ENCODE data around the gene LGALSL. TPM values are rescaled to one million over a fixed set of nuclear protein-coding genes. Genes with fewer than 3 reads are reported as not detected.

The LGALSL gene
- total RNA-seq, 4 donors from 2014 or later, result 13.8 to 33.4 (median 22.4) TPM

DNA sequence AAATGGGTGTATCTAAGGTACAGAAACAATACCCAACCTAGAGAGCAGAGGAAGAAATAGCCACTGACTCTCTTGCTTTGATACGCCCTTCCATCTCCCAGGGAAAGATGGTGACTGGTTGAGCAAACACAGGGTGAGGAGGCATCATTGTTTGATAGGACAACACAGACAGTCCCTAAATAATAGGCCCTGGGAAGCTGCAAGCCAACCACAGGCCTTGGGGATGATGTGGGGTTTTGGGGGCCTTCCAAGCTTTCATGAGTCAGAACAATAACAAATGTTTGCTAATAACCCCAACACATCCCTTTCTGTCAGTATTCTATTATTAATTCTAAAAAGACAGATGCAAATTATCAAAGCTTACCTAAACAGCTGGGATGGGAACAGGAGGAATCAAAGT is 9.8 kb downstream of the LGALSL start:
- H3K27ac ChIP-seq, result no peak overlapping the region
- peak in 1 of 2 donors; percentile 28 for DNase-seq (ENCODE audit: low spot score in 2 of 2)

DNA sequence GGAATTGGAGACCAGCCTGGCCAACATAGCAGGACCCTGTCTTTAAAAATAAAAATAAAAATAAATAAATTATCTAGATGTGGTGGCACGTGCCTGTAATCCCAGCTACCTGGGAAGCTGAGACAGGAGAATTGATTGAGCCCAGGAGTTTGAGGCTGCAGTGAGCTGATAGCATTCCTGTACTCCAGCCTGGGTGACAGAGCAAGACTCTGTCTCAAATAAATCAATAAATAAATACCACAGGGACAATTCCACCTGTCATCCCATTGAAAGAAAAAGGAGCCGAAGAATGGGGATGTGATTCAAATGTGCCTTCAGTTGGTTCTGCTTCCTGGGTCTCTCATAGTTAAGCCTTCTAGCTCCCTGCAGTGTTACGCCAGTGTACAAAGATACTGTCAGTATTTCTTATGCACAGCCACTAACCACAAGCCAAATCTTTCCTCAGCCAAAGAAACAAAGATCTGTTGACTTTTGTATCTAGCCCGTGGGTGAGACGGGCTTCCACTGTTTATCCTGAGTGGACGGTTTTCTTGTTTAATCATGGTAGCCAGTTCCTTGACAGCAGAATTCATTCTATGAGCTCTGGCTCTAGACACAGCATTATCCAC is 12.6 kb downstream of the LGALSL start:
- whole genome bisulfite sequencing, 2 donors, result 52 to 59% methylated on average over 6 of the region's 6 CpGs
- no peaks in the 10 kb centered on the region for H3K36me3 ChIP-seq

More for the DNA sequence above, 9.8 kb downstream of the LGALSL start:
- 92 to 97% methylated on average over 1 of the region's 1 CpG for WGBS, 2 donors
- peaks cover 0 to 31% (median 0%) of the 10 kb centered on the region in 4 donors for H3K4me1 ChIP-seq
- peaks cover 0 to 14% (median 2%) of the 10 kb centered on the region in 3 donors for H3K36me3 ChIP-seq
- H3K4me3 ChIP-seq, result no peak overlapping the region
- H3K9me3 ChIP-seq, result no peaks in the 10 kb centered on the region
- H3K27me3 ChIP-seq, result no peaks in the 10 kb centered on the region
- TF ChIP-seq, protein P1, sequence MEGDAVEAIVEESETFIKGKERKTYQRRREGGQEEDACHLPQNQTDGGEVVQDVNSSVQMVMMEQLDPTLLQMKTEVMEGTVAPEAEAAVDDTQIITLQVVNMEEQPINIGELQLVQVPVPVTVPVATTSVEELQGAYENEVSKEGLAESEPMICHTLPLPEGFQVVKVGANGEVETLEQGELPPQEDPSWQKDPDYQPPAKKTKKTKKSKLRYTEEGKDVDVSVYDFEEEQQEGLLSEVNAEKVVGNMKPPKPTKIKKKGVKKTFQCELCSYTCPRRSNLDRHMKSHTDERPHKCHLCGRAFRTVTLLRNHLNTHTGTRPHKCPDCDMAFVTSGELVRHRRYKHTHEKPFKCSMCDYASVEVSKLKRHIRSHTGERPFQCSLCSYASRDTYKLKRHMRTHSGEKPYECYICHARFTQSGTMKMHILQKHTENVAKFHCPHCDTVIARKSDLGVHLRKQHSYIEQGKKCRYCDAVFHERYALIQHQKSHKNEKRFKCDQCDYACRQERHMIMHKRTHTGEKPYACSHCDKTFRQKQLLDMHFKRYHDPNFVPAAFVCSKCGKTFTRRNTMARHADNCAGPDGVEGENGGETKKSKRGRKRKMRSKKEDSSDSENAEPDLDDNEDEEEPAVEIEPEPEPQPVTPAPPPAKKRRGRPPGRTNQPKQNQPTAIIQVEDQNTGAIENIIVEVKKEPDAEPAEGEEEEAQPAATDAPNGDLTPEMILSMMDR (IDR thresholded peaks at IDR 0.05), result no peak
- TF ChIP-seq POLR2A (IDR thresholded peaks at IDR 0.05) (no peak), EP300 (IDR thresholded peaks at IDR 0.05) (no peak)

DNA sequence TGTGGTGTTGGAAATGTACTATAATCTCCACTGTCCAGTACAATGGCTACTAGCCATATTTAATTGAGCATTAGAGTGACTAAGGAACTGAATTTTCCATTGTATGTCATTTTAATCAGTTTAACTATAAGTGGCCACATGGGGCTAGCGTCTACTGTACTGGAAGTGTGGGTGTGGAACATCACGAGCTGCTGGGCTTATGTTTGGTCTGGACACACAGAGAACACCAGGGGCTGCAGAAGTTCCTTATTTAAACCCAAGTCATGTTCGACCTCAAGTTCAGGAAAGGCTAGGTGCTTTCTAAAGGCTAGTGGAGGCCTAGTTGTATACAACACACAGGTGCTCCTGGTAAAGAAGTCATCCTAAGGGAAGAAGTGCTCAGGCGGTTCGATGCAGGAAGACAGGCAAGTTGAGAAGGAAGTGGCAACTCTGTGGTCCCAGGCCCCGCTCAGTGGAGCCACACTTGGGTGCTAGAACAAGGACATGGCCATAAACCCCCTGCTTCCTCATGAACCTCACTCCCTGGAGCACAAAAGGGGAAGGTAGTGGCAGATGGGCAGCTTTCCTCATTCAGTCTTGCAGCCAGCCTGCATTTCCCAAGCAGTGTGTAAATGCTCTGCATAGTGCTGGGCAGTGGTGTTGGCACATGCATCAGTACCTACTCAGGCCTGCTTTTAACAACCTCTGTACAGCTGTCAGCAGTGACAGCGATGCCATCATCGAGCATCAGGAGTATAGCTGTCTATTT is 13.3 kb downstream of the LGALSL start:
- 73 to 82% methylated on average over 8 of the region's 8 CpGs for WGBS, 2 donors
- Histone ChIP-seq H3K27ac (no peak overlapping the region), H3K9me3 (no peaks in the 10 kb centered on the region), H3K4me1 (peaks cover 0 to 13% (median 0%) of the 10 kb centered on the region in 4 donors), H3K27me3 (no peaks in the 10 kb centered on the region), H3K36me3 (no peaks in the 10 kb centered on the region), H3K4me3 (no peak overlapping the region)
- DNase-seq (ENCODE audit: low spot score in 2 of 2), result no peak
- TF ChIP-seq EP300 (IDR thresholded peaks at IDR 0.05) (no peak), POLR2A (IDR thresholded peaks at IDR 0.05) (no peak)
- TF ChIP-seq, protein P1 (IDR thresholded peaks at IDR 0.05), result no peak

More for the DNA sequence above, 12.6 kb downstream of the LGALSL start:
- Histone ChIP-seq H3K27ac (no peak overlapping the region), H3K4me3 (no peak overlapping the region), H3K27me3 (no peaks in the 10 kb centered on the region), H3K4me1 (peaks cover 0 to 13% (median 0%) of the 10 kb centered on the region in 4 donors), H3K9me3 (no peaks in the 10 kb centered on the region)
- no peak for DNase-seq (ENCODE audit: low spot score in 2 of 2)
- TF ChIP-seq POLR2A (IDR thresholded peaks at IDR 0.05), result no peak

DNA sequence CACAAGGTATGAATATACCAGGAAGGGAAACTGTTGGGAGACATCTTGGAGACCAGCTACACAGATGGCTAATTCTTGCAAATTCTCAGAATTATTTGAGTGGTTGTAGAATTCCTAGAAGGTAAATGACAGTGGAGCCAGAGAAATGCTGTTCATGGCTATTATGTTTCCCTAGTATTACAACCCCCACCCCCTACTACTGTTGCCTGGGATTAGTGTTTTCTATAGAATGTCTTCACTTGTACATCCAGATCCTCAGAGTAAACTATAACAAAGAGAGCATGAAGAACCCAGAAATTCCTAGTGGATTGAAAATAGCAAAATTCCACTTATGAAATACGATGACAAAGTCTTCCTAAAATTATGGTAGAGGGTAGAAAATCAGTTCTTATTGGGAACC is 15.3 kb downstream of the LGALSL start:
- DNase-seq (ENCODE audit: low spot score in 2 of 2), result no peak
- Histone ChIP-seq H3K27ac (no peak overlapping the region), H3K9me3 (no peaks in the 10 kb centered on the region), H3K27me3 (no peaks in the 10 kb centered on the region), H3K4me3 (no peak overlapping the region), H3K36me3 (no peaks in the 10 kb centered on the region), H3K4me1 (peaks cover 0 to under 1% (median 0%) of the 10 kb centered on the region in 4 donors)
- TF ChIP-seq POLR2A (IDR thresholded peaks at IDR 0.05) (no peak), EP300 (IDR thresholded peaks at IDR 0.05) (no peak)
- TF ChIP-seq, protein P1 (IDR thresholded peaks at IDR 0.05), result no peak
- WGBS, 2 donors, result 78 to 84% methylated on average over 1 of the region's 1 CpG

DNA sequence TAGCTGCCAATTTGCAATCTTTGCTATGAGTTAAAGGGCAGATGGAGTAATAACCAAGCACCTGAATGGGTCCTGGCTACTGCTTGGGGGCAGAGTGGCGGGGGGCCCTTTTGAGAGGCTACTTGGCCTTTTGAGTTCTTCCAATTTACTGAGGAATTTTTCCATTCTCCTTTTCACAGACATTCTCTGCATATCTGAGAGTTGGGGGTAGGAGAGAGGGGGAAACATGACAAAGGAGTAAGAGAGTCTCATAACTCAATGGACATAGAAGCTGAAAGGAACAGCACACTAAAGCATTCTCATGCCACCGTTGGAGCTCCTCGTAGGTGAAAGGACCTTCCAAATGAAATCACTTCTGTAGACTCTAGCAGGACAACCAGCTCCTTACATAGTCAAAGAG is 16.1 kb downstream of the LGALSL start:
- no peak overlapping the region for H3K4me3 ChIP-seq
- TF ChIP-seq EP300 (IDR thresholded peaks at IDR 0.05), result no peak
- TF ChIP-seq, protein P1 (IDR thresholded peaks at IDR 0.05), result no peak
- no peak for TF ChIP-seq POLR2A (IDR thresholded peaks at IDR 0.05)
- WGBS, 2 donors, result 68 to 75% methylated on average over 3 of the region's 3 CpGs
- no peaks in the 10 kb centered on the region for H3K27me3 ChIP-seq
- no peaks in the 10 kb centered on the region for H3K36me3 ChIP-seq
- no peak for DNase-seq (ENCODE audit: low spot score in 2 of 2)
- H3K27ac ChIP-seq, result no peak overlapping the region
- no peaks in the 10 kb centered on the region for H3K9me3 ChIP-seq
- no peaks in the 10 kb centered on the region for H3K4me1 ChIP-seq
